HUDEP-2 (cell line): ENCODE data around the gene MGAT5B.
"Not testable (repeated sequence)": the region's sequence is repeated elsewhere in the genome, so short reads cannot be mapped to it uniquely, and the experiment has no call there.

ENCODE experiments used
- DNase-seq, 76 experiments: peaks; one replicate each; lab custom pipeline; 2025; ENCODE audit not compliant: unreplicated experiment in 76 of 76; lab: John Stamatoyannopoulos, UW

MGAT5B gene, protein sequence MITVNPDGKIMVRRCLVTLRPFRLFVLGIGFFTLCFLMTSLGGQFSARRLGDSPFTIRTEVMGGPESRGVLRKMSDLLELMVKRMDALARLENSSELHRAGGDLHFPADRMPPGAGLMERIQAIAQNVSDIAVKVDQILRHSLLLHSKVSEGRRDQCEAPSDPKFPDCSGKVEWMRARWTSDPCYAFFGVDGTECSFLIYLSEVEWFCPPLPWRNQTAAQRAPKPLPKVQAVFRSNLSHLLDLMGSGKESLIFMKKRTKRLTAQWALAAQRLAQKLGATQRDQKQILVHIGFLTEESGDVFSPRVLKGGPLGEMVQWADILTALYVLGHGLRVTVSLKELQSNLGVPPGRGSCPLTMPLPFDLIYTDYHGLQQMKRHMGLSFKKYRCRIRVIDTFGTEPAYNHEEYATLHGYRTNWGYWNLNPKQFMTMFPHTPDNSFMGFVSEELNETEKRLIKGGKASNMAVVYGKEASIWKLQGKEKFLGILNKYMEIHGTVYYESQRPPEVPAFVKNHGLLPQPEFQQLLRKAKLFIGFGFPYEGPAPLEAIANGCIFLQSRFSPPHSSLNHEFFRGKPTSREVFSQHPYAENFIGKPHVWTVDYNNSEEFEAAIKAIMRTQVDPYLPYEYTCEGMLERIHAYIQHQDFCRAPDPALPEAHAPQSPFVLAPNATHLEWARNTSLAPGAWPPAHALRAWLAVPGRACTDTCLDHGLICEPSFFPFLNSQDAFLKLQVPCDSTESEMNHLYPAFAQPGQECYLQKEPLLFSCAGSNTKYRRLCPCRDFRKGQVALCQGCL

DNA sequence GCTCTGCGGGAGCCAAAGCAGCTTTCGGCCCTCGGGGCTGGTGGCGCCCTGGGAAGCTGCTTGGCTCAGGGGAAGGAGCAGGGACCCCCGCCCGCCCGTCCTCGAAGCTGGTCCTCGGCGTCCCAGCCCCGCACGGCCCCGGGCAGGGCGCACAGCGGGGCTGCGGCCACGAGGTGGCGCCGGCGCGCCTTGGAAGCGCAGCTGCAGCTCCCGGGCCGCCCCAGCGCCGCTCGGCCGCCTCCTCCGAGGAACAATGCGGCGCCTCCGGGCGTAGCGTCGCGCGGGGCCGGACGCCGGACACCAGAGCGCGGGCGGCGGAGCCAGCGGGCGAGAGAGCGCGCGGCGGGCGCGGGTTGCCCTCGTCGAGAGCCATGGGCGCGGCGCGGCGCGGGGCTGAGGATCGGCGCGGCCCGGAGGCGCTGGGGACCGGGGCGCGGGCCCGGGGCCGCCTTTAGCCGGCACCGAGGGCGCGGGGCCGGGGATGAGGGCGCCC lies at the start of gene MGAT5B:
TSS of gene MGAT5B (plus strand) at position 229 of the 493 bp plus-strand sequence. CDS start 626 bp downstream, outside the sequence.
- peak in 55 of 76 experiments; percentile 4 to 77 (median 38) for DNase-seq

DNA sequence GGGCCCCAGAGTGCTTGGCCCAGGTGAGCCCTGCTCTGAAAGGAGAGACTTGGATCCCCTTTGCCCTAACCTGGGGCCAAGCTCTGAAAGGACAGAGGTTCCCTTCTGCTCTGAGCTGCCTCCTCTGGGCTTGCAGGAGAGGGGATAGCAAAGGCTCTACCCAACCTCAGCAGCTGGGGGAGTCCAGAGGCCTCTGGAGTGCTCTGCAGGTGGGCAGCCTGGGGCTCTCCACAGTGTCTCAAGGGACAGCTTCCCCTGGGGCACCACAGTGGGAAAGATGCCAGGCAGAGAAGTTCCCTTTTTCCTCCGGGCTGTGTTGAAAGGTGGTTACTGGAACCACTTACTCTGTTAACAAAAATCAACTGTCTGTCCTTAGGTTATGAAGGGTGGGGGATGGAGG lies 48.2 kb upstream of the MGAT5B start:
- DNase-seq: no peak

DNA sequence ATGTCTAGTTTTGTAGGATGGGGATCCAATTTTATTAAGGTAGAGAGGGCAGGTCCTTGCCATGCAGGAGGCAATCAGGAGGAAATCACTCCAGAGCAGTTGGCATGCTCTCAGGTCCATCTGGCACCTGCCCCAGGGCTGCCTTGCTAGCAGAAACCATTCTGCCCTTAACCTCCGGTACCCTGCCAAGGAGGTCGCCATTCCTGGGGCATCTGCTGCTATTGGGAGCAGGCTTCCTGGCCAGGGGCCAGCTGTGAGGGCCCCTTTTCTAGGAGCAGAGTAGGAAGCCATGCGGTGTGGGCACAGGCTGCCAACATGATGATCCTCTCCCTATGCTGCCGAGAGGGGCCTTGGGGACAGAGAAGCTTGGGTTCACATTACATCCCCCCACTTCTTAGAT lies 47.6 kb upstream of the MGAT5B start:
- DNase-seq: no peak

DNA sequence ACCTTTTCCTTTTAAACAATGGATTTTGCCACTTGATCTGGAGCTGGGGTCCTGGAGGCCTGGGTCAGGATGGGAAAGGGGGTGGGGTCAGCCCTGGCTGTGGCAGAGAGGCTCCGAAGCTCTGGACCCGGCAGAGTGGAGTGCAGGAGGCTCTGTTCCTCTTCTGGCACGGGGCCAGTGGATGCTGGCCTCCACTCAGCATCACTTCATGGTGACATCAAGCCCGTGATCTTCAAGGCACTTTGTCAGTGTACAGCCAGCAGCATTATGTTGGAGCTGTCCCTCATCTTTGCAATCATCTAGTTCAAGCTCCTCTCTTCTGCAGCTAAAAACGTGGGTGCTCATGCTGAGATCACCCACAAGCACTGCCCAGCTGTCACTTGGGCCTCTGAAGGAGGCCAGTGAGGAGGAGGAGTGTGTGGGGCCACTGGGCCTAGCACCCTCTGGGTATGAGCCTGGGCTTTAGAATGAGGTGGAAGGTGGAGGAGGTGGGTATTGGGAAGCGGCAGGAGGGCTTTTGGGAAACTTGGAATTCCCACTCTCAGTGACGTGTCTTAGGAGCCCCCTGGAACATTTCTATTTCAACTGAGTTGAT lies 45.9 kb upstream of the MGAT5B start:
- no peak for DNase-seq

DNA sequence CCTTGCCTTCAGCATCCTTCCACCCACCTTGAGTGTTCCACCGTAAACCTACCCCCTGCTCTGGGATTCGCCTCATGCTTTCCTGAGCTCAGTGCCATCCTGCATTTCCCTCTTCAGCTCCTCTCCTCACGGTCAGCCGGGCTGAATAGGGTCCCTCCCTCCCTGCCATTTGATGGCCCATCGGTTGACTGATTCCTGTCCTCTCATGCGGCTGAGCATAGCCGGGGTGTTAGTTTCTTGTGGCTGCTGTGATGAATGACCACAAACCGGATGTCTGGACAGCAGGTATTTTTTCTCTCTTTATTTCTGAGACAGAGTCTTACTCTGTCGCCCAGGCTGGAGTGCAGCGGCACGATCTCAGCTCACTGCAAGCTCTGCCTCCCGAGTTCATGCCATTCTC lies 44.1 kb upstream of the MGAT5B start:
- no peak for DNase-seq

DNA sequence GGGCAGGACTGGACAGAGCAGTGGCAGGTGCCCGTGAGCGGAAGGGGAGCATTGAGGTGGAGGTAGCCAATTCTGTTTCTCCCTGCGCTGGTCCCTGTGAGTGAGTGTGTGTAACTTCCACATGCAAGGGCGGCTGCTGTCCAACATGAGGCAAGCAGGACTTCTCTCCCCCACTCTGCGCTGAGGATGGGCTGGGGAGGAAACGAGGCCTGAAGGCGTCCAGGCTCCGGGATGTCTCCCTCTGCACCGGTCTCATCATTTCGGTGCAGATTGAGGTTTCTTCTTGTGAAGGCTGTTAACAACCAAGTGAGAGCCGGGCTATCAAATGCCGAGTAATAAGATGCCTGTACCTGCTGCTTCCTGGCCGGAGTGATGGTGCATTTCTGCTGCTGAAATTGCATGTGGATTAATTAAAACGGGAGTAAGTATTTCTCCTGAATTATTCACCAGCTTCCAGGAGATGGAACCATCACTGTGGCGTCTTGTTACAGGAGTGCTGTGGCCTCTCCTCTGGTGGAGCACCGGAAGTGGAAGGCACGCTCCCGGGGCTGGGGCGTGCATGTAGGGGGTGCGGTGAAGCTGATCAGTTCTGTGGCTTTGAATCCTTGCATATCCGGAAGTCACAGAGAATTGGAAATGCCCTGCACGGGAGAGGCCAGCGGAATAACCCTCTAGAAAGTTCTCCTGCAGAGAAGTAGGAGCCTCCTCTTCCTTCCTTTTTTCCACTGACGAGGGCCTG lies 41.7 kb upstream of the MGAT5B start:
- no peak for DNase-seq

DNA sequence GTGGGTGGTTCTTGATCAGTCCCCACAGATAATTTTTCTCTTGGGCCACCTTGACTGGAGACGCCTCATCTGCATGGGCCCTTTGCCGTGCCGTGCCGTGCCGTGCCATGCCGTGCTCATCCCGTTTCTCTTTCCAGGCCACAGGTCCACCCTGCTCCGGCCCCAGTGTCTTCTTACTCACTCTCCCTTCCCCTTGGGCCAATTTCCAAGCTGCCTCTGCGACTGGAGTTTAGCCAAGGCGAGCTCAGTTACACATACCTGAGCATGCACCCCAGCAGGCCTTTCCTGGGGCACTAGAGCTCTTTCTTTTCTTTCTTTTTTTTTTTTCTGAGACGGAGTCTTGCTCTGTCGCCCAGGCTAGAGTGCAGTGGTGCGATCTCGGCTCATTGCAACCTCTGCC lies 40.5 kb upstream of the MGAT5B start:
- no peak for DNase-seq

DNA sequence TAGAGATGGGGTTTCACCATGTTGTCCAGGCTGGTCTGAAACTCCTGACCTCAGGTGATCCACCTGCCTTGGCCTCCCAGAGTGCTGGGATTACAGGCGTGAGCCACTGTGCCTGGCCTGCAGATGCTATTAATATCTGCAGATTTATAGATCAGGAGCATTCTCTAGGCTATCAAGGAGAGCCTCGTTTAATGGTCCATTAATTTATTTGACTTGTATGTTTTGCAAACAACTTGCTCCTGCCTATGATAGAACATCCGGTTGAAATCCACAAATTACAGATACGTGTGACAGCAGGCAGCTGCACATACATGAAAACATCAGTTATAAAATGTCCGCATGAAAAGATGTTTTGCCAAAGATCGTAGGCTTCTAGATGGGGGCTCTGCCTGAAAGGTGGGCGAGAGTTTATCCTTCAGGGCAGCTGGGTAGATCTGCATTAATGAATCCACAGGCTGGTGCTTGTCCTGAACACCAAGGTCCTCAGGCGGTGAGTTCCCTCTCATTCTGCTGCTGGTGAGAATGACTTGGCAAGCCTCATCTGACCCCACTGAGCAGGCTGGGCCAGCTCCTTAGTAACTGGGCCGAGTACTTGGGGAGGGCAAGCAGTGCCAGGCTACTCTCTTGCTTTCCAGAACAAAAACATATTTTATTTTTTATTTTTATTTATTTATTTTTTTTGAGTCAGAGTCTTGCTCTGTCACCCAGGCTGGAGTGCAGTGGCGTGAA lies 37.1 kb upstream of the MGAT5B start:
- no peak for DNase-seq

DNA sequence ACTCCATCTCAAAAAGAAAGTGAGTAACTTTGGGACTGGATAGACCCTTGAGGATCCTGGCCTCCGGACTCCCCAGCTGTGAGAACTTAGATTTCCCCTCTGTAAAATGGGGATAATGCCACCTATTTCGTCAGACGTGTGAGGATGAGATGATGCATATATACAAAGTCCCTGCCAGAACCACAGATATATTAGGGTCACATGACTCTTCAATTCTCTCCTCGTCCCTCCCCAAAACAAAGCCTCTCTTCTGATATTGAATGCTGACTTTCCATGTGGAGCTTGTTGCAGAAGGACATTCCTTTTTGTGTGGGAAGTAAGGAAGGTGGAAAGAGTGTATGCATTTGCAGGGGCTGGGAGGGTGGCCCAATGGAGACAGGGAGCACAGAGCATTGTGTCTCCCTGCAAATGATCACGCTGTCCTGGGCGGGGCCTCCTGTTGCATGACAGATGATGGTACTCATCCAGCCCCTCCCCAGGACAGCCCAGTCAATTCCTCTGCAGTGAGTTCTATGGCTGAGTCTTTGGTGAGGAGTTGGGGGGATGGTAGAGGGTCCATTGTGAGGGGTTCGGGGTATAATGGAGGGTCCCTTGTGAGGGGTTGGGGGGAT lies 35.1 kb upstream of the MGAT5B start:
- DNase-seq: no peak

DNA sequence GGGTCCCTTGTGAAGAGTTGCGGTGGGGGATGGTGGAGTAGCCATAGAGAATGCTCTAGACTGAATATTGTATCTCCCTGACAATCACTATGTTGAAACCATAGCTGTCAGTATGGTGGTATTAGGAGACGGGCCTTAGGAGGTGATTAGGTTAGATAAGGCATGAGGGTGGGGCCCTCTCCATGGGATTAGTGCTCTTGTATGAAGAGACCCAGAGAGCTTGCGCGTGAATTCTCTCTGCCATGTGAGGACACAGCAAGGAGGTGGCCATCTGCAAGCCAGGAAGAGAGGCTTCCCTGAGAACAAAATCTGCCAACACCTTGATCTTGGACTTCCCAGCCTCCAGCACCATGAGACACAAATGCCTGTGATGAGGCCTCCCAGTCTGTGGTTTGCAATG lies 34.5 kb upstream of the MGAT5B start:
- DNase-seq: no peak

DNA sequence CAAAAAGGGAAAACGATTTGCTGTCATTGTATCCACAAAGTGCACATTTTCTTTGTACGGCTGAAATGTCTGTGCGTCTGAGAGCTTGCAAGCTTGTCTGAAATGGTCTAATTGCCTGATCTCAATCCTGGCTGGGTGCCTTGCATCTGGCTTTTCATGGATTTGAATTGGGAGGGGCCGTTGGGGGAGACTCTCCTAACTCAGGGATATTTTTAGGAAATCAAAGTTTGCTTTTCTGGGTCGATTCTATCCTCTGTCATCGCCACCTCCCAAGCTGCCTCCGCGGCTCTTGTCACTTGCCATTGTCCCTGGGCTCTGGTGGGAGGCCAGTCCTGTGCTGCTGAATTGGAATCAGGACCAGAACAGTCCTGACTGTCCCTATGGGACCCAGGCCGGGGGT lies 33.3 kb upstream of the MGAT5B start:
- DNase-seq: no peak

DNA sequence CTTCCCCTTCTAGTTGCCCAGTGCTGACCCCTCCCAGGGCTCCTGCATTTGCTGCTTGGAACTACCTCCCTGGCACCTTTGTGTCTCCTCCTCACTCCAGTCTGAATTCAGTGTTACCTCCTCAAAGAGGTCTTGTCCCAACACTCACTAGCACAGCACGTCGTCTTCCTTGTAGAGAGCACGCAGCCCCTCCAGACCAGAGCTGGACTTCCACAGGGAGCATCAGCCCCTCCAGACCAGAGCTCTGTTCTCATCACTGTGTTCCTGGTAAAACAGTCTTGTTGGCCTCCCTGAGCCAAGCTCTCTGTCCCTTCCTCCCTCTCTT lies 27.8 kb upstream of the MGAT5B start:
- no peak for DNase-seq

DNA sequence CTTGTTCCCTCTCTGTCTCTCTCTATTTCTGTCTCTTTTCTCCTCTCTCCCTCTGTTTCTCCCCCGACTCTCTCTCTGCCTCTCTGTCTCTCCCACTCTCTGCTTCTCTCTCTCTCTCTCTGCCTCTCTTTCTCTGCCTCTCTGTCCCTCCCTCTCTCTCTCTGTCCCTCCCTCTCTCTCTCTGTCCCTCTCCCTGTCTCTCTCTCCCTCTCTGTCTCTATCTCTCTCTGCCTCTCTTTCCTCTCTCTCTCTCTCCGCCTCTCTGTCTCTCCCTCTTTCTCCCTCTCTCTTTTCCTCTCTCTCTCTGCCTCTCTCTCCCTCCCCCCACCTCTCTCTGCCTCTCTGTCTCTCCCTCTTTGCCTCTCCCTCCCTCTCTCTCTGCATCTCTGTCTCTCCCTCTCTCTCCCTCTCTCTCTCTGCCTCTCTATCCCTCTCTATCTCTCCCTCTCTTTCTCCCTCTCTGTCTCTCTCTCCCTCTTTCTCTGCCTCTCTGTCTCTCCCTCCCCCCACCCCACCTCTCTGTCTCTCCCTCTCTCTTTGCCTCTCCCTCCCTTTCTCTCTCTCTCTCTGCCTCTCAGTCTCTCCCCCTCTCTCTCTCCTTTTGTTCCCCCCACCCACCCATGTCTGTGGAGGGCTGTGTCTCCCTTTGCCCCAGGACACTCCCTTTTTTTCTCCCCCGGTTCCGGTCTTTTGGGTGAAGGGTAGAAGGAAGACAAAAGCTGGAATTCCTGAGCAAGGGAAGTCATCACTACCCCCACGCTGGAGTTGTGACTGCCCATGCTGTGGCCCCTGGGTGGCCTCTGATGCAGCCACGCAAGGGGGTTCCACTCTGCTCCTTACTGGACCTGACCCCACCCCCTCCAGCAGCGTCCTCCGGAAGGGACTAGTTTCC lies 27.1 kb upstream of the MGAT5B start:
- no peak for DNase-seq

DNA sequence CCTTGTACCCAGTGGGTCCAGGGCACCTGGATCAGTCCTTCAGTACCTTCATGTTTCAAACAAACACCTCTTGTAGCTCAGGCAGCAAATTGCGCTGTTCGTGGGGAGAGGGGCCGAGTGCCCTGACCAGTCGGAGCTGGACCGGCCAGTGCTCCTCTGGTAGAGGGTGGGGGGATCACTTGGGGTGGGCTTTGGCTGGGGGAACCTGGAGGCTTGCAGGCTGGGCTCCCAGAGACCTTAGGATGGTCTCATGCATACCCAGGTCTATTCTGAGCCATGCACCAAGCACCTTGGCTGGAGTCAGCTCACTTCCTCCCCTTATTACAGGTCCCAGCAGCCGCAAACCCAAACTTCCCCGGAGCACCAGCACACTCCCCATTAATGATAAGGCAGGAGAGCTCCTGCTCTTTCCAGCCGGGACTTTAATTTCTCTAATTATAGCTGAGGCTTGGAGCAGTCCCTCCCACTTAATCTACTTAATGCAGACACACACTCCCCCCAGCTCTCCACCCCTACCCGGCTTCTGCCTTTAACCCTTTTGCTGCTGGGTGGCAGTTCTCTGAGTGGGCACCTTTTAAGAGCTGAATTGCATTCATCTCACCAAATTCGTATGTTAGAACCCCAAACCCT lies 26.3 kb upstream of the MGAT5B start:
- DNase-seq: peak in 11 of 76 experiments; percentile 7 to 37 (median 24)

DNA sequence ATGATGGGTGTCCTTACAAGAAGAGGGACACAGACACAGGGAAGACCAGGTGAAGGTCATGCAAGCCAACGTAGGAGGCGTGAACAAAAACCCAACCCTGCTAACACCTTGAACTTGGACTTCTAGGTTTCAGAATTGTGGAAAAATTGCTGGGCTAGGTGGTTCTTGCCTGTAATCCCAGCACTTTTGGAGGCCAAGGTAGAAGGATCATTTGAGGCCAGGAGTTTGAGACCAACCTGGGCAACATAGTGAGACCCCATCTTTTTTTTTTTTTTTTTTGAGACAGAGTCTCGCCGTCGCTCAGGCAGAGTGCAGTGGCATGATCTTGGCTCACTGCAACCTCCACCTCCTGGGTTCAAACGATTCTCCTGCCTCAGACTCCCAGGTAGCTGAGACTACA lies 25.1 kb upstream of the MGAT5B start:
- DNase-seq: not testable (repeated sequence)

DNA sequence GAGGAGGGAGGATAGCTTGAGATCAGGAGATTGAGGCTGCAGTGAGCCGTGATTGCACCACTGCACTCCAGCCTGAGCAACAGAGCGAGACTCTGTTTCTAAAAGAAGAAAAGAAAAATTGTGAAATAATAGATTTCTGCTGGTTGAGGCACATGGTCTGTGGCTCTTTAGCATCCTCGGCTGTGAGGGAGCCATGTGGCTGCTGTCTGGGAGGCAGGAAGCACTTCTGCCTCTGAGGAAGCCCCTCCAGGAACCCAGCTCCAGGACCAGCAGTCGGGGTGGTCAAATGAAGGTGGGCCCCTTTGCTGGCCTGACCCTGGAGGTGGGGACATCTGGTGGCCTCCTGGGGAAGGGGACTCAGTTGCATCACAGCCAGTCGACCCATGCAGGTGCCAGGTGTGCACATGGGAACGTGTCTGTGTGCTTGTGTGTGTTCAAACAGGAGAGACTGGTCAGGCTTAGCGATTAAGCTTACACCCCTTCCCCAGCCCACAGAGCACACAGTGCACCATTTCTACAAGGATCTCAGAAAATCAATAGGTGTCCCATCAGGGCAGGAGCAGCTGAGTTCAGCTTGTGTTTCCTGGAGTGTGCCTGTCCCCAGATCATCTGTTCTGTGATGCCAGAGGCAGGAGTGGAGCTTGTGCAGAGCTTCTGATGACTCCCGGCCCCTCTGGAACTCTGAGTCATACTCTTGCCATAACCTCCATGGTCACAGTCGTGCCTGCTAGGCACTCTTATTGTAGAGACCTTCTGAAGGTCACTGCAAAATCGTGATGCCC lies 24.3 kb upstream of the MGAT5B start:
- DNase-seq: peak in 11 of 76 experiments; percentile 6 to 40 (median 20)

DNA sequence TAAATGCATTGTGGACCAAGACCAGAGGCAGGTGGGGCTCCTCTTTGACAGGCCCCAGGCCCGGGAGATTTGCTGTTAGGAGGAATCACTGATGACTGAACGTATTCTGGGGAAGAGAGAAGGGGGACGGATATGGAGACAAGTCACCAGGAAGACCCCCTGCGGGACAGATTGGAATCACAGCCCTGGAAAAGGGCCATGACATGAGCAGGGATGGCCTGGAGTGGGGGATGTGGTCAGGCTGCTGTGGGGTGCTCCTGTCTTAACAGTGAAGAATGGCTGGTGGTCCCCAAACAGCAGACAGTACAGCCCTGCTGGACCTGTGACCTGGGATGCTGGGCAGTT lies 23.7 kb upstream of the MGAT5B start:
- DNase-seq: no peak

DNA sequence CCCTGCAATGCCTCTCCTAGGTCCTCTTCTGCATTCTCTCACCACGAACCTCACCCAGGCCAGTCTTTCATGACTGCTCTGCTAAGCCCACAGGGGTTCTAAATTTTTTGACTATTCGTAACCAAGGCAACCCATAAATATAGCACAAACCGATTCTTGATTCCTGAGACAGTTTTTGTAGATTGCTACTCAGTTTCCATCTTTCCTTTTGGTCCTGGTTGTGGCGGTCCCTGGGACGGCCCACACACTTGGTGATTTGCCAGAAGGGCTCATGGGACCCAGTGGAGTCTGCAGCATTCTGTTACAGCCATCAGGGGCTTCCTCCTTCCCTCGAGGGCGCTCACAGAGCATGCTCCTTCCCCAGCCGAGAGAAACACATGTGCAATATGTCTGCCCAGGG lies 23.4 kb upstream of the MGAT5B start:
- DNase-seq: peak in 1 of 76 experiments; percentile 25
